ENCODE results near the gene GPR143. TPM values are rescaled to one million over a fixed set of nuclear protein-coding genes. Genes with fewer than 3 reads are reported as not detected.

Gene GPR143
- 0.28 and 1.5 TPM in 2 replicates for total RNA-seq

DNA sequence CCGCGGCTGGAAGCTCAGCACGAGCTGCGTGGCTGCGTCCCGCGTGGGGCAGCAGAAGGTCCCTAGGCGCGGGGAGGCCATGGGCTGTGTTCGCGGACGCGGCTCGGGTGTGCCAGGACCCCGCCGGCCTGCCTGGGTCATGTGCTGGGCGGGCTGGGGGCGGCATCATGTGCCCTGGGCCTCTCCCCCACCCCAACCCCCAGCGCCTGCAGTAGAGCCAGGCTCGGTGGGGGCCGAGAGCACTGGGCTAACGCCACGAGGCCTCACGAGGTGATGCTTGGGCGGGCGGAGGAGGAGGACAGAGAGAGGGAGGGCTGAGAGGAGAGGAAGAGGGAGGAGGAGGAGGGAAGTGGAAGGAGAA lies at the start of gene GPR143:
TSS of gene GPR143 (minus strand) at position 111 of the 361 bp plus-strand sequence. CDS start at position 81, 30 bp downstream.

DNA sequence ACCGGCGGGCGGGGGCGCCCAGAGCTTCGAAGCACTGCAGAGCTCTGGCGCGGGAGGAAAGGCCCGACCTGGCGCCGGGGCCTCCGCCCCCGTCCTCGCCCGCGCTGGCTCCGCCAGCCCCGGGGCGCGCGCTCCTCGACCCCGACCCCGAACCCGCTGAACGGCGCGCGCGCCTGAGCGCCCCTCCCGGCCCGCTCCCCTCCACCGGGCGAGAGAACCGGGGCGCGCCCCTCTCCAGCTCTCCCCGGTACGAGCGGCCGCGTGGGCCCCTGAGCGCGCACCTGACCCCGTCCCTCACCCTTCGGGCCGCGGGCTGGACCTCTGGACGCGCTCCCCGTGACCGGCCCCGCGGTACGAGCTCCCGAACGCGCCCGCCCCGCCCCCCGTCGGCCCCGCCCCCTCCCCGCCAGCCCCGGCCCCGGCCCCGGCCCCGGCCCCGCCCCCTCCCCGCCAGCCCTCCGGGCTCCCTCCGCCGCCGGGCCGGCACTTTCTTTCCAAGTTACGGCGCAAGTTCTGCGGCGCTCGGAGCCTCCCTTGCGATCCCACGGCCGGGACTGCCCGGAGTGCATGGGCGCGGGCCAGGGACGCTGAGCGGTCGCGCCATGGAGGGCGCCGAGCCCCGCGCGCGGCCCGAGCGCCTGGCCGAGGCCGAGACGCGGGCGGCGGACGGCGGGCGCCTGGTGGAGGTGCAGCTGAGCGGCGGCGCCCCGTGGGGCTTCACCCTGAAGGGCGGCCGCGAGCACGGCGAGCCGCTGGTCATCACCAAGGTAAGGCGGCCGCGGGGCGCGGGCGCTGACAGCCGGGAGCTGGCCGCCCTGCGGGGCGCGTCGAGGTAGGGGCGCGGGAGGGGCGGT lies 20.5 kb upstream of the GPR143 start, which contains the start of gene SHROOM2:
TSS of gene SHROOM2 (plus strand) at position 486 of the 854 bp plus-strand sequence. CDS start at position 603, 117 bp downstream.

Other genes with a start within 250 kb of the GPR143 start
- gene SHROOM2, start 20.6 kb upstream of the GPR143 start, total RNA-seq, result 3.0 and 4.5 TPM in 2 replicates
- not detected in 2 replicates for gene CLDN34, start 201.5 kb upstream of the GPR143 start, total RNA-seq

Data from smooth muscle cell of the umbilical artery (primary cell).